H1 (cell line): ENCODE results near the gene NOLC1. TPM values are rescaled to one million over a fixed set of nuclear protein-coding genes. Genes with fewer than 3 reads are reported as not detected.

Experiments
- CBX5 ChIP-seq: fragments of 300-800, 300-1000 bp; sonication (generic); IDR thresholded peaks from 2 replicates; pipeline ENCODE4 v1.7.1; 2016; ENCODE audit warnings: antibody characterized with exemption, low read length, low read depth
- CREB1 ChIP-seq: IDR thresholded peaks from 2 replicates; pipeline ENCODE4 v1.6.1; 2012; ENCODE audit warnings: inconsistent platforms
- GTF2F1 ChIP-seq: IDR thresholded peaks from 2 replicates; pipeline ENCODE4 v1.6.1; 2012; ENCODE audit warnings: low read depth, low read length, improper control_type of control experiment, borderline replicate concordance
- MAFK ChIP-seq: IDR thresholded peaks from 2 replicates; pipeline ENCODE4 v1.6.1; 2012; ENCODE audit warnings: low read depth, mild to moderate bottlenecking, improper control_type of control experiment, low read length
- RAD21 ChIP-seq, 2 experiments: IDR thresholded peaks in 1 of 2; conservative IDR thresholded peaks in 1 of 2; 2 replicates each; pipeline ENCODE4 v1.6.1; 2011; ENCODE audit warnings: low read depth in 2 of 2, low read length in 2 of 2, improper control_type of control experiment in 1 of 2, inconsistent platforms in 1 of 2, mild to moderate bottlenecking in 1 of 2, moderate library complexity in 1 of 2
- SP4 ChIP-seq: IDR thresholded peaks from 2 replicates; pipeline ENCODE4 v1.6.1; 2012; ENCODE audit warnings: low read length, inconsistent platforms
- polyA plus RNA-seq, 7 experiments: library from polyadenylated mRNA; depleted of rRNA in 3 of 7; stranded (reverse) in 5 of 7; unstranded in 2 of 7; fragments of >200 nt in 5 of 7; fragments of 200-250 nt in 2 of 7; gene quantifications; 1 replicate in 5 of 7; 2 replicates in 1 of 7; 4 replicates in 1 of 7; pipeline versions ENCODE4 v1.2.1 to v1.2.3, GENCODE V29; 2011 to 2013; ENCODE audit warnings: missing spikeins in 2 of 7, mixed read lengths in 2 of 7
- total RNA-seq: library from RNA; stranded (reverse); fragmentation: NEBNext Ultra II Directional; extraction: Animal tissue kit (Norgen Biotek cat#: 25700); gene quantifications from 2 replicates; pipeline ENCODE4 v1.2.1, GENCODE V29; 2021

Gene NOLC1
- total and polyA plus RNA-seq, 2 of the 8 experiments (the other 6 are each of a cell fraction or from before 2014, with no cell fraction given), result 86.3 to 191 TPM

- no peak for TF ChIP-seq CBX5
- TF ChIP-seq GTF2F1, result no peak
- peak; percentile 97 for TF ChIP-seq SP4
- TF ChIP-seq RAD21 (IDR thresholded peaks at IDR 0.05 in 1 of 2, conservative IDR thresholded peaks at IDR 0.05 in 1 of 2; ENCODE audit: low read depth in 2 of 2, low read length in 2 of 2), result no peak
- no peak for TF ChIP-seq MAFK
- TF ChIP-seq CREB1, result peak; percentile 99
Observed at GRCh38 chr10:102151774-102152544, at the start of gene NOLC1 (continued).
